HEK293 (cell line): Measurements from ENCODE around the gene EZH1.

Experiments
- EGR2 ChIP-seq: fragments of 450-650 bp; formaldehyde crosslinking; IDR thresholded peaks from 2 replicates; pipeline ENCODE4 v1.5.1; 2016; ENCODE audit warnings: low read depth, missing biosample characterization, missing genetic modification characterization
- GLIS2 ChIP-seq: fragments of 450-650 bp; formaldehyde crosslinking; IDR thresholded peaks from 2 replicates; pipeline ENCODE4 v1.5.1; 2016; ENCODE audit warnings: missing biosample characterization, missing genetic modification characterization
- PBX3 ChIP-seq: sonication (generic); formaldehyde crosslinking; IDR thresholded peaks from 2 replicates; pipeline ENCODE4 v1.8.1; 2022; ENCODE audit warnings: mild to moderate bottlenecking, moderate library complexity, missing genetic modification reagents
- PRDM10 ChIP-seq: fragments of 450-650 bp; formaldehyde crosslinking; IDR thresholded peaks from 2 replicates; pipeline ENCODE4 v1.5.1; 2016; ENCODE audit warnings: missing biosample characterization, missing genetic modification characterization
- YY1 ChIP-seq: fragments of 450-650 bp; formaldehyde crosslinking; IDR thresholded peaks from 2 replicates; pipeline ENCODE4 v1.5.1; 2018; ENCODE audit warnings: missing biosample characterization, missing genetic modification characterization
- ZBTB10 ChIP-seq: fragments of 450-650 bp; formaldehyde crosslinking; IDR thresholded peaks from 2 replicates; pipeline ENCODE4 v1.5.1; 2016; ENCODE audit warnings: missing biosample characterization, missing genetic modification characterization
- ZBTB17 ChIP-seq: fragments of 450-650 bp; formaldehyde crosslinking; IDR thresholded peaks from 2 replicates; pipeline ENCODE4 v1.5.1; 2016; ENCODE audit warnings: missing biosample characterization, missing genetic modification characterization
- ZBTB21 ChIP-seq: fragments of 450-650 bp; formaldehyde crosslinking; IDR thresholded peaks from 2 replicates; pipeline ENCODE4 v1.5.1; 2017; ENCODE audit warnings: missing biosample characterization, missing genetic modification characterization
- ZBTB6 ChIP-seq: fragments of 450-650 bp; formaldehyde crosslinking; IDR thresholded peaks from 2 replicates; pipeline ENCODE4 v1.5.1; 2017; ENCODE audit warnings: missing biosample characterization, missing genetic modification characterization
- ZEB2 ChIP-seq: fragments of 450-650 bp; formaldehyde crosslinking; IDR thresholded peaks from 2 replicates; pipeline ENCODE4 v1.5.1; 2016; ENCODE audit warnings: missing biosample characterization, missing genetic modification characterization
- ZIC2 ChIP-seq: fragments of 450-650 bp; formaldehyde crosslinking; IDR thresholded peaks from 2 replicates; pipeline ENCODE4 v1.5.1; 2016; ENCODE audit warnings: missing biosample characterization, missing genetic modification characterization
- ZNF174 ChIP-seq: fragments of 450-650 bp; formaldehyde crosslinking; IDR thresholded peaks from 2 replicates; pipeline ENCODE4 v1.5.0; 2017; ENCODE audit warnings: missing biosample characterization, mild to moderate bottlenecking, missing genetic modification characterization
- ZNF19 ChIP-seq: fragments of 450-650 bp; formaldehyde crosslinking; IDR thresholded peaks from 2 replicates; pipeline ENCODE4; 2016; ENCODE audit warnings: missing biosample characterization, missing genetic modification characterization, low read depth
- ZNF324 ChIP-seq: fragments of 450-650 bp; formaldehyde crosslinking; IDR thresholded peaks from 2 replicates; pipeline ENCODE4 v1.5.1; 2016; ENCODE audit warnings: missing biosample characterization, missing genetic modification characterization
- ZNF335 ChIP-seq: fragments of 450-650 bp; formaldehyde crosslinking; conservative IDR thresholded peaks from 2 replicates; pipeline ENCODE4 v1.5.1; 2016; ENCODE audit warnings: missing biosample characterization, missing genetic modification characterization
- ZNF394 ChIP-seq: fragments of 450-650 bp; formaldehyde crosslinking; IDR thresholded peaks from 2 replicates; pipeline ENCODE4 v1.5.1; 2016; ENCODE audit warnings: missing biosample characterization, missing genetic modification characterization, mild to moderate bottlenecking, moderate library complexity, borderline replicate concordance
- ZNF433 ChIP-seq: fragments of 450-650 bp; formaldehyde crosslinking; IDR thresholded peaks from 2 replicates; pipeline ENCODE4 v1.5.1; 2016; ENCODE audit warnings: missing biosample characterization, missing genetic modification characterization, low read depth
- ZNF561 ChIP-seq: fragments of 450-650 bp; IDR thresholded peaks from 2 replicates; pipeline ENCODE4 v1.5.1; 2018; ENCODE audit warnings: missing biosample characterization, missing genetic modification characterization, borderline replicate concordance
- ZNF624 ChIP-seq: fragments of 450-650 bp; formaldehyde crosslinking; IDR thresholded peaks from 2 replicates; pipeline ENCODE4 v1.5.1; 2017; ENCODE audit warnings: missing biosample characterization, missing genetic modification characterization
- ZNF76 ChIP-seq: fragments of 450-650 bp; formaldehyde crosslinking; IDR thresholded peaks from 2 replicates; pipeline ENCODE4; 2016; ENCODE audit warnings: low read depth, missing biosample characterization, missing genetic modification characterization, borderline replicate concordance
- ZNF785 ChIP-seq: fragments of 450-650 bp; formaldehyde crosslinking; IDR thresholded peaks from 2 replicates; pipeline ENCODE4 v1.5.1; 2016; ENCODE audit warnings: missing biosample characterization, missing genetic modification characterization
- TF ChIP-seq, protein P1 (sequence below): fragments of 450-650 bp; formaldehyde crosslinking; IDR thresholded peaks from 2 replicates; pipeline ENCODE4 v1.5.1; 2016; ENCODE audit warnings: missing biosample characterization, missing genetic modification characterization
- TF ChIP-seq, protein P2 (sequence below): fragments of 450-650 bp; formaldehyde crosslinking; conservative IDR thresholded peaks from 2 replicates; pipeline ENCODE4 v1.5.1; 2016; ENCODE audit warnings: low read depth, missing biosample characterization, missing genetic modification characterization

EZH1 gene

GRCh38 chr17:42679492-42680330 lies 65.1 kb downstream of the EZH1 start (continued):
- TF ChIP-seq EGR2 (tag by site-specific recombination) (peak; percentile 80), ZEB2 (peak; percentile 56; the same call in 1 of the 2 replicates), ZNF324 (tag by site-specific recombination) (0 out of 2 replicates have a peak, but pooled peaks have one; percentile 49), ZNF174 (tag by site-specific recombination) (no peak), ZNF335 (tag by site-specific recombination) (peak; percentile 99), ZNF785 (tag by site-specific recombination) (0 out of 2 replicates have a peak, but pooled peaks have one; percentile 59), ZBTB6 (tag by site-specific recombination) (0 out of 2 replicates have a peak, but pooled peaks have one; percentile 26), ZNF76 (tag by site-specific recombination) (peak; percentile 76; the same call in 1 of the 2 replicates), ZNF561 (tag by site-specific recombination) (peak; percentile 68), ZNF394 (tag by site-specific recombination) (peak; percentile 38; the same call in 1 of the 2 replicates), ZBTB21 (tag by site-specific recombination) (0 out of 2 replicates have a peak, but pooled peaks have one; percentile 11), ZBTB17 (tag by site-specific recombination) (peak; percentile 77), ZNF624 (no peak), PBX3 (CRISPR knock-in tag) (peak; percentile 93; the same call in 1 of the 2 replicates), PRDM10 (no peak), ZIC2 (tag by site-specific recombination) (peak; percentile 87), ZNF19 (tag by site-specific recombination) (no peak), ZBTB10 (tag by site-specific recombination) (0 out of 2 replicates have a peak, but pooled peaks have one; percentile 24), ZNF433 (tag by site-specific recombination) (no peak), YY1 (tag by site-specific recombination) (peak; percentile 69), GLIS2 (tag by site-specific recombination) (peak; percentile 85)
- TF ChIP-seq, protein P1, sequence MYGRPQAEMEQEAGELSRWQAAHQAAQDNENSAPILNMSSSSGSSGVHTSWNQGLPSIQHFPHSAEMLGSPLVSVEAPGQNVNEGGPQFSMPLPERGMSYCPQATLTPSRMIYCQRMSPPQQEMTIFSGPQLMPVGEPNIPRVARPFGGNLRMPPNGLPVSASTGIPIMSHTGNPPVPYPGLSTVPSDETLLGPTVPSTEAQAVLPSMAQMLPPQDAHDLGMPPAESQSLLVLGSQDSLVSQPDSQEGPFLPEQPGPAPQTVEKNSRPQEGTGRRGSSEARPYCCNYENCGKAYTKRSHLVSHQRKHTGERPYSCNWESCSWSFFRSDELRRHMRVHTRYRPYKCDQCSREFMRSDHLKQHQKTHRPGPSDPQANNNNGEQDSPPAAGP, result peak; percentile 76
- TF ChIP-seq, protein P2, sequence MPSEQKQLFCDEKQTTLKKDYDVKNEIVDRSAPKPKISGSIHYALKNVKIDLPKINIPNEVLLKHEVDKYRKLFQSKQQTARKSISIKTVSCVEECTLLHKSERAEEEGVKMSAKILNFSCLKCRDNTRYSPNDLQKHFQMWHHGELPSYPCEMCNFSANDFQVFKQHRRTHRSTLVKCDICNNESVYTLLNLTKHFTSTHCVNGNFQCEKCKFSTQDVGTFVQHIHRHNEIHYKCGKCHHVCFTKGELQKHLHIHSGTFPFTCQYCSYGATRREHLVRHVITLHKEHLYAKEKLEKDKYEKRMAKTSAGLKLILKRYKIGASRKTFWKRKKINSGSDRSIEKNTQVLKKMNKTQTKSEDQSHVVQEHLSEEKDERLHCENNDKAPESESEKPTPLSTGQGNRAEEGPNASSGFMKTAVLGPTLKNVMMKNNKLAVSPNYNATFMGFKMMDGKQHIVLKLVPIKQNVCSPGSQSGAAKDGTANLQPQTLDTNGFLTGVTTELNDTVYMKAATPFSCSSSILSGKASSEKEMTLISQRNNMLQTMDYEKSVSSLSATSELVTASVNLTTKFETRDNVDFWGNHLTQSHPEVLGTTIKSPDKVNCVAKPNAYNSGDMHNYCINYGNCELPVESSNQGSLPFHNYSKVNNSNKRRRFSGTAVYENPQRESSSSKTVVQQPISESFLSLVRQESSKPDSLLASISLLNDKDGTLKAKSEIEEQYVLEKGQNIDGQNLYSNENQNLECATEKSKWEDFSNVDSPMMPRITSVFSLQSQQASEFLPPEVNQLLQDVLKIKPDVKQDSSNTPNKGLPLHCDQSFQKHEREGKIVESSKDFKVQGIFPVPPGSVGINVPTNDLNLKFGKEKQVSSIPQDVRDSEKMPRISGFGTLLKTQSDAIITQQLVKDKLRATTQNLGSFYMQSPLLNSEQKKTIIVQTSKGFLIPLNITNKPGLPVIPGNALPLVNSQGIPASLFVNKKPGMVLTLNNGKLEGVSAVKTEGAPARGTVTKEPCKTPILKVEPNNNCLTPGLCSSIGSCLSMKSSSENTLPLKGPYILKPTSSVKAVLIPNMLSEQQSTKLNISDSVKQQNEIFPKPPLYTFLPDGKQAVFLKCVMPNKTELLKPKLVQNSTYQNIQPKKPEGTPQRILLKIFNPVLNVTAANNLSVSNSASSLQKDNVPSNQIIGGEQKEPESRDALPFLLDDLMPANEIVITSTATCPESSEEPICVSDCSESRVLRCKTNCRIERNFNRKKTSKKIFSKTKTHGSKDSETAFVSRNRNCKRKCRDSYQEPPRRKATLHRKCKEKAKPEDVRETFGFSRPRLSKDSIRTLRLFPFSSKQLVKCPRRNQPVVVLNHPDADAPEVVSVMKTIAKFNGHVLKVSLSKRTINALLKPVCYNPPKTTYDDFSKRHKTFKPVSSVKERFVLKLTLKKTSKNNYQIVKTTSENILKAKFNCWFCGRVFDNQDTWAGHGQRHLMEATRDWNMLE (tag by site-specific recombination), result no peak
